Panc1 (cell line): ENCODE measurements around the gene TNNC2.

Source experiments
- CTCF ChIP-seq: fragments of 450-650 bp; IDR thresholded peaks from 2 replicates; pipeline ENCODE4 v1.5.1; 2017; ENCODE audit warnings: mild to moderate bottlenecking
- POLR2AphosphoS5 ChIP-seq: IDR thresholded peaks from 2 replicates; pipeline ENCODE4 v1.6.1; 2012; ENCODE audit warnings: mild to moderate bottlenecking, low read depth, low read length, moderate library complexity
- TF ChIP-seq, protein P1 (sequence below), 2 experiments: IDR thresholded peaks; 2 replicates each; pipeline ENCODE4 v1.6.1; 2011 to 2012; ENCODE audit warnings: low read depth in 2 of 2, control low read depth in 1 of 2, low read length in 1 of 2, mild to moderate bottlenecking in 1 of 2, moderate library complexity in 1 of 2; ENCODE audit not compliant: insufficient read depth in 1 of 2

GRCh38 chr20:45867819-45868176, 40.7 kb upstream of the TNNC2 start:
- TF ChIP-seq CTCF (no peak), POLR2AphosphoS5 (no peak)
- TF ChIP-seq, protein P1, sequence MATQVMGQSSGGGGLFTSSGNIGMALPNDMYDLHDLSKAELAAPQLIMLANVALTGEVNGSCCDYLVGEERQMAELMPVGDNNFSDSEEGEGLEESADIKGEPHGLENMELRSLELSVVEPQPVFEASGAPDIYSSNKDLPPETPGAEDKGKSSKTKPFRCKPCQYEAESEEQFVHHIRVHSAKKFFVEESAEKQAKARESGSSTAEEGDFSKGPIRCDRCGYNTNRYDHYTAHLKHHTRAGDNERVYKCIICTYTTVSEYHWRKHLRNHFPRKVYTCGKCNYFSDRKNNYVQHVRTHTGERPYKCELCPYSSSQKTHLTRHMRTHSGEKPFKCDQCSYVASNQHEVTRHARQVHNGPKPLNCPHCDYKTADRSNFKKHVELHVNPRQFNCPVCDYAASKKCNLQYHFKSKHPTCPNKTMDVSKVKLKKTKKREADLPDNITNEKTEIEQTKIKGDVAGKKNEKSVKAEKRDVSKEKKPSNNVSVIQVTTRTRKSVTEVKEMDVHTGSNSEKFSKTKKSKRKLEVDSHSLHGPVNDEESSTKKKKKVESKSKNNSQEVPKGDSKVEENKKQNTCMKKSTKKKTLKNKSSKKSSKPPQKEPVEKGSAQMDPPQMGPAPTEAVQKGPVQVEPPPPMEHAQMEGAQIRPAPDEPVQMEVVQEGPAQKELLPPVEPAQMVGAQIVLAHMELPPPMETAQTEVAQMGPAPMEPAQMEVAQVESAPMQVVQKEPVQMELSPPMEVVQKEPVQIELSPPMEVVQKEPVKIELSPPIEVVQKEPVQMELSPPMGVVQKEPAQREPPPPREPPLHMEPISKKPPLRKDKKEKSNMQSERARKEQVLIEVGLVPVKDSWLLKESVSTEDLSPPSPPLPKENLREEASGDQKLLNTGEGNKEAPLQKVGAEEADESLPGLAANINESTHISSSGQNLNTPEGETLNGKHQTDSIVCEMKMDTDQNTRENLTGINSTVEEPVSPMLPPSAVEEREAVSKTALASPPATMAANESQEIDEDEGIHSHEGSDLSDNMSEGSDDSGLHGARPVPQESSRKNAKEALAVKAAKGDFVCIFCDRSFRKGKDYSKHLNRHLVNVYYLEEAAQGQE (IDR thresholded peaks at IDR 0.05; ENCODE audit: insufficient read depth in 1 of 2, low read depth in 2 of 2, low read length in 1 of 2): no peak
